Left ventricle myocardium inferior (tissue), 1 donor: Measurements from ENCODE around the gene MEIKIN. TPM values are rescaled to one million over a fixed set of nuclear protein-coding genes. Genes with fewer than 3 reads are reported as not detected.

Experiments used
- DNase-seq: peaks from one replicate; pipeline ENCODE4 v3.0.0-alpha.2; 2020
- H3K27ac ChIP-seq: fragments of 200-600 bp; replicated peaks from 2 replicates; pipeline ENCODE4 v1.8.0; 2021
- H3K27me3 ChIP-seq: fragments of 200-600 bp; 2 replicates; pipeline ENCODE4 v1.8.0; 2021; ENCODE audit warnings: low read depth
- H3K36me3 ChIP-seq: fragments of 200-600 bp; 2 replicates; pipeline ENCODE4 v1.8.0; 2021
- H3K4me1 ChIP-seq: fragments of 200-600 bp; 2 replicates; pipeline ENCODE4 v1.8.0; 2021
- H3K4me3 ChIP-seq: fragments of 200-600 bp; 2 replicates; pipeline ENCODE4 v1.8.0; 2021; ENCODE audit warnings: mild to moderate bottlenecking, moderate library complexity
- H3K9me3 ChIP-seq: fragments of 200-600 bp; replicated peaks from 2 replicates; pipeline ENCODE4 v1.8.0; 2021
- intact Hi-C: fragments of 100-400 bp; cut with micrococcal nuclease; formaldehyde crosslinking; loops from one replicate; pipeline ENCODE4 v1.11.0; 2022
- total RNA-seq: library from RNA; stranded (reverse); fragmentation: NEBNext Ultra II Directional; extraction: Animal tissue kit (Norgen Biotek cat#: 25700); gene quantifications from one replicate; pipeline ENCODE4 v1.2.1, GENCODE V29; 2021
- TF ChIP-seq, protein P1 (sequence below): fragments of 200-600 bp; IDR thresholded peaks from 2 replicates; pipeline ENCODE4 v1.8.0; 2021; ENCODE audit warnings: antibody characterized with exemption, mild to moderate bottlenecking, borderline replicate concordance
- donor health status: DM: no; HTN: yes; CAD: no; lungs with severe emphysema.

The MEIKIN gene
- total RNA-seq, 1 donor from 2014 or later, result not detected

DNA sequence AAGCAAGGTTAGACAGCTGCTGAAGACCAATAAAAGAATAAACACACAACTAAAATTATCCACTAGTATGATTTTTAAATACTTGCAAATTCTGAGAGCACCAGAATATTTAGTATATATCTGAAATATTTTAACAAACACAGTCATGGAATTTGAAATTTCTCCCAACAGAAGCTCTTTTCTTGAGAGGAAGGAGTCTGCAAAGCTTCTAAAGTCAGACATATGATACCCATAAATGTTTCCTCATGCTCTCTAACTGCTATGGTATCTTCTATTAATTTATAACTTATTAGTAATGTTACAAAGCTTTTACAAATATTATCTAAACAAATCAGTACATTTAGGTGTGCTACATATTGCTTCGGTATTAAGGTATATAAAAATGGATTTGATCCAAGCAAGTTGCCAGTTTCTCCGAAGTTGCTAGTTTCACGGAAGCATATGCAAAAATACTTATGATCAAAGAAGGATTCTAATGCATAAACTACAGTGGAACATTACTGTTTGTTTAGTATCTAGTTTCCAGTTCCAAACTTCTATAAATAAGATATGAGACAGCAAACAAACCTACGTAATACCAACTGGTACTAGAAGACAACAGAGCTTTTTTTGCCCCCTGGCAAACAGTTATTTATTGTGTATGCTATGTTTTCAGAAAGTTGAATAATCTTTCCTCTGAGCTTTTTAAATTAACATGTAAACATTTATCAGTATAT is 170.7 kb downstream of the MEIKIN start:
- Histone ChIP-seq H3K4me3 (no peak overlapping the region), H3K36me3 (no peaks in the 10 kb centered on the region), H3K27me3 (no peaks in the 10 kb centered on the region), H3K9me3 (no peaks in the 10 kb centered on the region), H3K27ac (no peak overlapping the region), H3K4me1 (peaks cover 80% of the 10 kb centered on the region)
- DNase-seq, result no peak
- TF ChIP-seq, protein P1, sequence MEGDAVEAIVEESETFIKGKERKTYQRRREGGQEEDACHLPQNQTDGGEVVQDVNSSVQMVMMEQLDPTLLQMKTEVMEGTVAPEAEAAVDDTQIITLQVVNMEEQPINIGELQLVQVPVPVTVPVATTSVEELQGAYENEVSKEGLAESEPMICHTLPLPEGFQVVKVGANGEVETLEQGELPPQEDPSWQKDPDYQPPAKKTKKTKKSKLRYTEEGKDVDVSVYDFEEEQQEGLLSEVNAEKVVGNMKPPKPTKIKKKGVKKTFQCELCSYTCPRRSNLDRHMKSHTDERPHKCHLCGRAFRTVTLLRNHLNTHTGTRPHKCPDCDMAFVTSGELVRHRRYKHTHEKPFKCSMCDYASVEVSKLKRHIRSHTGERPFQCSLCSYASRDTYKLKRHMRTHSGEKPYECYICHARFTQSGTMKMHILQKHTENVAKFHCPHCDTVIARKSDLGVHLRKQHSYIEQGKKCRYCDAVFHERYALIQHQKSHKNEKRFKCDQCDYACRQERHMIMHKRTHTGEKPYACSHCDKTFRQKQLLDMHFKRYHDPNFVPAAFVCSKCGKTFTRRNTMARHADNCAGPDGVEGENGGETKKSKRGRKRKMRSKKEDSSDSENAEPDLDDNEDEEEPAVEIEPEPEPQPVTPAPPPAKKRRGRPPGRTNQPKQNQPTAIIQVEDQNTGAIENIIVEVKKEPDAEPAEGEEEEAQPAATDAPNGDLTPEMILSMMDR, result no peak
- intact Hi-C loops, result no loop called here

DNA sequence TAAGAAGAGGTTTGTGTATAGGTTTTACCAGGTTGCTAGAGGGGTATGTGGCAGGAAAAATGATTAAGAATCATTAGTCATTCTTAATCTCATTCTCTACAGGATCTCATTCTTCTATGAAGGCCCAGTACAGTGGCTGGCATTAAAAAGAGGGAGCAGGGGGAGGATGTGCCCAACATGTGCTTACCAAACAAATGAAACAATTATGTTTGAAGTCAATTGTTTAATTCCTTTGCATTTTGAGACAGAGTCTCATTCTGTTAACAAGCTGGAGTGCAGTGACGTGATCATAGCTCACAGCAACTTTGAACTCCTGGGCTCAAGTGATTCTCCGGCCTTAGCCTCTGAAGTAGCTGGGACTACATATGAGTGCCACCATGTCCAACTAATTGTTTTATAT is 171.7 kb downstream of the MEIKIN start:
- H3K9me3 ChIP-seq, result no peaks in the 10 kb centered on the region
- TF ChIP-seq, protein P1, result no peak
- H3K27ac ChIP-seq, result no peak overlapping the region
- intact Hi-C loops, result no loop called here
- peaks cover 85% of the 10 kb centered on the region for H3K4me1 ChIP-seq
- DNase-seq, result no peak
- no peaks in the 10 kb centered on the region for H3K36me3 ChIP-seq
- no peaks in the 10 kb centered on the region for H3K27me3 ChIP-seq
- no peak overlapping the region for H3K4me3 ChIP-seq

DNA sequence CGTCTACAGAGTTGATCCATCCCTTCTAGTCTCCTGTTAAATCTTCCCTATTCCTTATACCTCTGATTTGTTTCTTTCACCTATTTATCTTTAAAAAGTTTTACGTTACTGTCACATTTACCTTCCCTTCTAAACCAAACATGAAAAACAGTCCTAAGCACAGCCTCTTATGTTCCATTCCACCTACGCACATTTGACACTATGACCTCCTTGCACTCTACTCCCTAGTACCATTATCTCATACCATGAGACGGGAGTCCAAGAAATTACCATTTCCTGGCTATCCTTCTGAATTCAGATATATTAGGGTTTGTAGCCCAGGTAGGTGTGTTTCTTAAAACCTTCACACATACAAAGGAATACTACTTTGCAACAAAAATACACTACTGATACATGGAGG is 173.8 kb downstream of the MEIKIN start:
- no peaks in the 10 kb centered on the region for H3K27me3 ChIP-seq
- H3K36me3 ChIP-seq, result no peaks in the 10 kb centered on the region
- TF ChIP-seq, protein P1, result no peak
- DNase-seq, result no peak
- no peak overlapping the region for H3K27ac ChIP-seq
- H3K4me3 ChIP-seq, result no peak overlapping the region
- H3K4me1 ChIP-seq, result peaks cover 77% of the 10 kb centered on the region
- H3K9me3 ChIP-seq, result no peaks in the 10 kb centered on the region
- intact Hi-C loops, result no loop called here

DNA sequence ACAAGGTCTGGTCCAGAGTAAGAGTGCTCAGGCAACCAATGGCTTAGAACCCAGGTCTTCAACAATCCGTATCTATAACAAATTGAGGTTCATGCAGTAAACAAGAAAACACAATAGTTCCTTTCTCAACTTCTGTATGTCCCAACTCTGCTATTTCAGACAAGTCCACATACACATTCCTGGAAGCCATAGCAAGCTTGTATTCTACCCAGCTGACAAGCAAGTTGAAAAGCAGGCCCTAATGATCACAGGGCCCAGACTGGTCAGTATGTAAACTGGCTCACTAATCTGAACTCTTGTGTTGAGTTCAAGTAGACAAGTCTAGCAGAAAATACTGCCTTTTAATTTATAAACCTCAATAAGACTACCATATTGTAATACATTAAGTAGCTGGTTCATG is 175.5 kb downstream of the MEIKIN start:
- Histone ChIP-seq H3K27me3 (no peaks in the 10 kb centered on the region), H3K4me1 (peaks cover 78% of the 10 kb centered on the region), H3K9me3 (no peaks in the 10 kb centered on the region), H3K4me3 (no peak overlapping the region), H3K27ac (no peak overlapping the region), H3K36me3 (no peaks in the 10 kb centered on the region)
- TF ChIP-seq, protein P1, result no peak
- intact Hi-C loops, result no loop called here
- DNase-seq, result no peak

DNA sequence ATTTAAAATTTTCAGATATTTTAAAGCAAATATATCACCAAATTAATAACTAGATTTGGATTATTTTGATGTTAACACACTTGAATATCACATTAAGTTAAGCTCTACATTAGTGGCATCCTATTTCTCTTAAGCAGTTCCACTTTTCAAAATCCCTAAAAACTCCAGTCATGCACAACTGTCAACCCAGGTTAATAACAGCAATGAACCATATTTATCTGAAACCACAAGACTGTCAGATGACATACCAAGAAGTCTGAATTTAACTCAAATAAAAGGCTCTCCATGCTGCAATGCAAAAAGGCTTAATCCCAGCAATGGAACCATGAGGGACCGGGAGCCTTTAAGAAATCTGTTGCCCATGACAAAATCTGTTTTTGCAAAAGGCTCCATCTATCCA is 176.1 kb downstream of the MEIKIN start:
- H3K36me3 ChIP-seq, result peaks cover 2% of the 10 kb centered on the region
- TF ChIP-seq, protein P1, result no peak
- DNase-seq, result no peak
- H3K27me3 ChIP-seq, result no peaks in the 10 kb centered on the region
- H3K4me1 ChIP-seq, result peaks cover 75% of the 10 kb centered on the region
- H3K9me3 ChIP-seq, result peaks cover under 1% of the 10 kb centered on the region
- no peak overlapping the region for H3K27ac ChIP-seq
- intact Hi-C loops, result no loop called here
- no peak overlapping the region for H3K4me3 ChIP-seq
